GM19043 (cell line): ENCODE results near the gene SLC39A9.
A peak's percentile ranks its signal among the peaks of the same experiment; 100 is the strongest.

Experiments used
- ATAC-seq: cut with Tn5 transposase; IDR thresholded peaks from one replicate; pipeline ENCODE4 v1.9.1; 2021; ENCODE audit warnings: low read depth; ENCODE audit not compliant: unreplicated experiment

SLC39A9 gene, protein sequence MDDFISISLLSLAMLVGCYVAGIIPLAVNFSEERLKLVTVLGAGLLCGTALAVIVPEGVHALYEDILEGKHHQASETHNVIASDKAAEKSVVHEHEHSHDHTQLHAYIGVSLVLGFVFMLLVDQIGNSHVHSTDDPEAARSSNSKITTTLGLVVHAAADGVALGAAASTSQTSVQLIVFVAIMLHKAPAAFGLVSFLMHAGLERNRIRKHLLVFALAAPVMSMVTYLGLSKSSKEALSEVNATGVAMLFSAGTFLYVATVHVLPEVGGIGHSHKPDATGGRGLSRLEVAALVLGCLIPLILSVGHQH

DNA sequence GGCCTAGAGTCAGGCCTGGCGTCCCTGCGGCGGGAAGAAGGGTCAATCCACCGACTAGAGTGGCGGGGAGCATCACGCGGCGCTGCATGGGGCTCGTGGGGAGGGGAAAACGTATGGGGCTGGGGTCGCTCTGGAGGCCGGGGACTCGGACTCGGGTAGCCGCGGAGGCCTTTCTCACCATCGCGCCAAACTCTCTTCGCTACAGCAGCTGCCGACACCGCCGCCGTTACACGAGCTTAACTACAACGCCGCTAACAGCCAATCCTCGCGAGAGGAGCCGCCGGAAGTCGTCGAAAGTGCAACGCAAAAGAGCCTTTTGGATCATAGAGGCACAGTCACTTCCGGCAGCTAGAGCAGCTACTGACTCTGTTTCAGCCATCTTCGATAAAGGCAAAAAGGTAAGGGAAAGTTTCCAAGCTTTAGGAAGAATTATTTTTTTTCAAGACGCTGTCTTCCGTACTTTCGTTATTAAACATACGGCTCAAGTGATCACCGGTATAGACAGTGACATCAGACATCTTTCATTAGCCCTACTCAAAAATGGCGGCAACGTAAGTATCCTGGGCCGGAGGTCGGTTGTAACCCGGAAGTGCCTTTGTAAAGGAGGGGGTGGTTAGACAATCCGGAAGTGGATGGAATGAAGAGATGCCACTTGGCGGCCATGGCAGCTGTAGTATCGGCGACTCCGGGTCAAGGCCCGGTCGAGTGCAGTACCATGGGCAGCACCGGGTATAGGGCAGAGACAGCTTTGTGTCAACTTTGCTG lies at the start of gene SLC39A9, which contains the start of gene ERH:
Gene SLC39A9, plus strand, starts transcription at position 640 of the 765 bp plus-strand sequence. CDS start 678 bp downstream, outside the sequence.
Gene ERH, minus strand, starts transcription at position 247 of the 765 bp plus-strand sequence. Its CDS starts 66 bp downstream, at position 181.
- ATAC-seq, result peak; percentile 80

DNA sequence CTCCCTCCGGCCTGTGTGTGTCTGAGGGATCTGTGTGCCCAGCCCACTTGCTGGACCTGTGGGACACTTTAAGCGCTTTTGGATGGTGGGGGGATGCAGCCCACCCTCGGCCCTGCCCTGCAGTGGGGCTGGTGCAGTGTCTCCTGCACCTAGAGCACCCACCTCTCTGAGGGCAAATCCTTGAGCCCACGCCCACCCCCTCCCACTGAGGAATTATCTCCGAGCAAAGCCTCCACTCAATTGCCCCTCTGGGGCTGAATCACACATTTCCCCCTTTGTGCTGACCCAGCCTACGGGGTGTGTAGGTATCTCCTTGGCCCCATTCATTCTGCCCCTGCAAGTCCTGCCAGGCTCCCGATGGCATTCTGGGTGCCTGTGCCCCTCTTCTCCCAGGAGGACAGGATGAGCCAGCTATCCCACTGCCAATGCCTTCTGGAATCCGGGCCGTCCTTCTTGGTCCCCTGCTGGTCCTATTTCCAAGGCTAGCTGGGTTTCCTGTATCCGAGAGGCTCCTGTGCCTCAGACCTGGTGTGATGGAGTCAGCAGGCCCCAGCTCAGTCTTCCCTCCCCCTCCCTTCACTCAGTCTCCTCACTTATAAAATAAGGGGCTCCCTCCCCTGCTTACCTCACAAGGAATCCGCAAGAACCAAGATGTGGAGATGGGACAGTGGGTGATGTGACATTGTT lies 49.3 kb upstream of the SLC39A9 start:
- ATAC-seq, result no peak

DNA sequence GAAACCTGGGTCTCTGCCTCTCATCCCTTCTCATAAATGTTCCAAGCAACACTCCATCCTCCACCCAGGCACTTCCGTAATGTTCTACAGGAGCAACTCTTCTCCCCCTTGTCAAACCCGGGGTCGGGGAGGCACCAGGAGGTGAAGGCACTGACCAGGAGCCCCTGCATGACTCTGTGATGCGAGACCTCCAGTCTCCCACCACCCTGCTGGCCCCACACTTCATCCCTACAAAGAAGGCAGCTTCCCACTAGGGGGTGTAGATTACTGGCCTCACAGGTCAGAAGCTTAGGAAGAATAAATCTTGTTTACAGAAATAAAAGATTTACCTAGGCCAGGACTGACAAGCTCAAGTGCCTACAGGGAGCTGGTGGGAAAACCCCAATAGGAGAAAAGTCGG lies 47.6 kb upstream of the SLC39A9 start:
- ATAC-seq, result no peak

DNA sequence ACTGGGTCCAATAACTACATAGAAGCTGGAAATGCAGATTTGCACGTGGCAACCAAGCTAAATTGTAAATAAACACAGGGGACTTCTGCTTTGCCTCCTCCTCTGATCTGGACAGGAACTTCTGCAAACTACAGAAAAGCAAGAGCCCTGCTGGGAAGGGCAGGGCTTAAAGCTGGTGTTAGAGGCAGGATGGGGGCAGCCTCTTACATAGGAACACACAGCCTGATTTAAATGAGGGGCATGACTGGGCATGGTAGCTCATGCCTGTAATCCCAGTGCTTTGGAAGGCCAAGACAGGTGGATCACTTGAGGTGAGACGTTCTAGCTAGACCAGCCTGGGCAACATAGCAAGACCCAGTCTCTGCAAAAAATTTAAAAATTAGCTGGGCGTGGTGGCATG lies 47.1 kb upstream of the SLC39A9 start:
- no peak for ATAC-seq

DNA sequence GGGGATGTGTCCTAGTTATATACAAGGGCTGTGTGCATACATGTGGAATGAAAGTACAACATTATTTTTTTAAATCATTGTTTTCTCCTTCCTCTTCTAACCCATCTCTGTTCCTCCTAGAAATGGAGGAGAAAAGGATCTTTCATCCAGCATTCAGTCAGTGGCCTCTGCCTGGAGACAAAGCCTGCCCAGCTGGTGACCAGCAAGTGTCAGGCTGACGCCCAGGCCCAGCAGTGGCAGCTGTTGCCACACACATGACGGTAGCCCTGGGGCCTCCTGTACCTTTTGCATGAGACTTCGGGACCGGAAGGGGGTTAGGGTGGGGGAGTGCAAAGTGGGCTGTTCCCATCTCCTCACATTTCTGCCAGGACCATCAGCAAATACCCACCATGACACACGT lies 46.6 kb upstream of the SLC39A9 start:
- no peak for ATAC-seq

DNA sequence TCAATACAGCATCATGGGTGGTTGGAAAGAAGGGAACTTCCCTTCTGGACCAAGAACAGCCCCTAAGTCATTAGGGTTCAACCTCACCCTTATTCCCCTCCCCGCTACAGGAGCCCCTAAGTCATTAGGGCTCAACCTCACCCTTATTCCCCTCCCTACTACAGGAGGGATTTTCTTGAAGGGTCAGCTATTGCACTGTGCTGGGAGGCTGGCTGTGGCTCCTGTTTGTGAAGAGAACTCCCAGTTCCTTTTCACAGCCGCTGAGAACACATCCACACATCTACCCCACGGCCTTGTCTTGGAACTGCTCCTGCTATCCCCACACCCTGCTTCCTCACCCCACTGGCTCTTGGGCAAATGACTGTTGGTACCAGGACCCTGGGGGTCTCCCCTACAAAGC lies 45.3 kb upstream of the SLC39A9 start:
- no peak for ATAC-seq

DNA sequence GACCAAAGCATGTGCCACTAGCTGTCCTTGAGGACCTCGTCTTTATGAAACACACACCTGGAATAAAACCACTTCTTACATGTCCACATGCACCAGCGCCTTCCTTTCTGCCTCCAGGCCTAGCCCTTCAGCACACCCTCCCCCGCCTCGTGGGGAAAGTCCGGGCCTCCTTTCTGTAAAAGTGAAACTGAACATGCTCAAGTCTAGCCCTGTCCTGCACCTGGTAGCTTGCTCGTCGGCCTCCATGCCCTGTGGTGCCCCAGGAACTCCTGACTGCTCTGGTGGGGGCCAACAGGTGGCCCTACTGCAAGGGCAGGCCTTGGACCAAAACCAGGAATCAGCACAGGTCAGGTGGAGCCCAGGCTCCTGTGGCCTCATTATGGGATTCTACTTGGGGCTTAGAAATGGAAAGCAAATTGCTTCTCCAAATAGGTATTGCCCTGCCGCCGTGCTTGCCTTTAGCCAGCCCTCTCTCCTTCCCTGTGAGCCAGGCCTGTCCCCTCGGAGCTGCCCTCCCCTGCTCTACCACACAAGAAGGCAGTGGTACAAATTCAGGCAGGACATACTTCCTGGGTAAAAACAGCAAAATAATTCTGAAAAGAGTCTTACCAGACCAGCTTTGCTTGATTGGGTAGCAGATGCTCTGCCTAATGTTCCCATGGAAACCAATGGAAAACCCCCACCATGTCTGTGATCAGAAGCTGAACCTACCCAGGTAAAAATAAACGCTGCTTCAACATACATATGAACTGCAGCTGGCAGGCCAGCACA lies 43.9 kb upstream of the SLC39A9 start:
- ATAC-seq, result peak; percentile 87

DNA sequence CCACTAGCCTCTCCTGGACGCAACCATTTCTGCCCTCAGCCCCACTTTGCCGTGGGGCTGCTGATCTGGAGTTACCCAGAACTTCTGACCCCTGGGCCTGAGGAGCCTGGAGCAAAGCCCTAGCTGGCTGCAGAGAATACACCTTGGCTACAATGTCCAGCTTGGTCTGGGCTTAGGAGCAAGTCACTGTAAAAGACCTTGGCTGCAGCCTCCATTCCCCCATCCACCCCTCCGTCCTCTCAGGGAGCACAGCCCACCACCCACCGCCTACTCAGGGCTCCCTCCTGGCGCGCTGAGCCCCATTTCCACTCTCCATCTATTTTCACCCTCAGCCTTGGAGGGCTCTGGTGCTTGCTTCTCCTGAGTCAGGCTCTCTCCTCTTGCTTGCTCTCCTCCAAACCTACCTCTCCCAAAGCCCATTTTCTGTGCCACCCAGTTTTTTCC lies 43.3 kb upstream of the SLC39A9 start:
- ATAC-seq, result no peak

DNA sequence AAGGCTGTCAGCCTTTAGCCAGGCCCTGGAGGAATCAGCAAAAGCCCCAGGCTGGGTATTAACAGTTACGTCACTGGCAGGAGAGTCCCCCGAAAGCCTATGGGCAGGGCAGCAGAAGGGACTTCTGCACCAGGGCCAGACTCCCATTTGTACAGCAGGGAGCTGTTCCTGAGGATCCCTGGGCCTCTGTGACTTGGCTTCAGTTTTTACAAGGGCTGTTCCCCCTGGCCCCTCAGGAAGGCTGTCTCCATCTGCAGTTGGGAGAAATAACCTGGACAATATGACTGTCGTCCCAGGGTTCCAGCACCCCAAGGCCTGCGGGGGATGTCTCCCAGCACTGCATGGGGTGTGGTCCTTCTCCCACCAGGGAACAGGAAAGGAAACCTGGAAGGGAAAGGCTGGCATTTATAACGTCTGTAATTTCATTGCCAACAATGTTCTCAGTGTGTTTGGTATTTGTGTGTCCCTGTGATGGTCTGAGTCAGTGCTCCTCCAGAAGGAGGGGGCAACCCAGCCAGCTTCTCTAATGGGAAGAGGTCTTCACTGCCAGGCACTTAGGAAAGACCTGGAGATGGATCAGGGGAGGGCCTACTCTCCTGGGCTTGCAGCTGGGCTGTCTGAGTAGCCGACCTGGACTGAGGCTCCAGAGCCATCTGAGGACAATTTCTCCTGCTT lies 42.7 kb upstream of the SLC39A9 start:
- ATAC-seq, result no peak

DNA sequence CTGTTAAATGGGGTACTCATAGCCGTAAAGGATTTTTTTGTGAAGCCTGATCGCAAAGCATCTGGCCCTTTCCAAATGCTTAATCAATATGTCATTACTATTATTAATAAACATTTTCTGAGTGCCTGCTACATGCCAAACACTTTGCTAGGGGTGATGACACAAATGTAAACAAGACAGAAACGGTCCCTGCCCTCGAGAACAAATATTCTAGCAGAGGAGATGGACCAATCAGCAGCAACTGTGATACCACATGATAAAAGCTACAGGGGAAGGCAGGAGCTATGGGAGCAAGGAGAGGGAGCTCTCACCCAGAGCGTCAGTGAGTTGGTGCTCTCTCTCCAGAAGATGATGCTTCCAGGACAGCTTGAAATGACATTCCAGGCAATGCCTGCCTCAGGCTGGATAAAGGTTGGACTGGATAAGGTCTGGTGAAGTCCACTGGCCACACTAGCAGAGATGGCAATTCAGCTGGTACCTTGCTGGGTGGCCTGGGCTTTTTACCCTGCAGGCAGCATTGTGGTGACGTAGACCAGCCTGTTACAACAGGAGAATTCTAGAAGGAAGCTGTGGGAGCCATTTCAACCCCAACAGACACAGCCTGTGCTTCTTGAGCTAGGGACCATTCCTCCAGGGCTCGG lies 41.5 kb upstream of the SLC39A9 start:
- no peak for ATAC-seq

DNA sequence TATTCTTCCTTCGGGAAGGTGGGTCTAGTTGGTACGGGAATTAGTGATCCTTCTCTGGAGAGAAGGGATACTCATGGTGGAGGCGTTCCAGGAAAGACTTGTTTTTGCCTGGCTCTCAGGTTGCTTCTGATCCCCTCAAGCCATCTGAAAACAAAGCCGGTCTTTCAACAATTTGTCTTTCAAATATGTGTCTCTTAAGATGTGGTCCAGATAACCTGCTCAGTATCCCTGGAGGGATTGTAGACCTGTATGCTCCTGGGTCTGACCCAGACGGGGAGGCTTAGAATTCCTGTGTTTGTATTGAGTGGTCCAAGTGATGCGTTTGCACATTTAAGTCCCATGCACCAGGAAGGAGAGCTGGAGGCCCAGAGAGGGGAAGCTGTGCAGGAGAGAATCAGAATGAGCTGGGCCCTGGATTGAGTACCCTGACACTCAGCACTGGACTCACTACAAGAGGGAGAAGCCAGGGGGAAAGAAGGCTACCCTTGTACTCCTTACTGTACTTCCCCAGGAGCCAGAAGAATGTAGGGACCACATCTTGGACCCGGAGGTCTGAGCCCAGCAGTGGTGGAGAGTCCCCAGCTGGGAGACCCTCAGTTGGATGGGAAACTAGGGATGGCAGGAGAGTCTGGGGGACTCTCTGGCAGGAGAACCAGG lies 40.8 kb upstream of the SLC39A9 start:
- no peak for ATAC-seq

DNA sequence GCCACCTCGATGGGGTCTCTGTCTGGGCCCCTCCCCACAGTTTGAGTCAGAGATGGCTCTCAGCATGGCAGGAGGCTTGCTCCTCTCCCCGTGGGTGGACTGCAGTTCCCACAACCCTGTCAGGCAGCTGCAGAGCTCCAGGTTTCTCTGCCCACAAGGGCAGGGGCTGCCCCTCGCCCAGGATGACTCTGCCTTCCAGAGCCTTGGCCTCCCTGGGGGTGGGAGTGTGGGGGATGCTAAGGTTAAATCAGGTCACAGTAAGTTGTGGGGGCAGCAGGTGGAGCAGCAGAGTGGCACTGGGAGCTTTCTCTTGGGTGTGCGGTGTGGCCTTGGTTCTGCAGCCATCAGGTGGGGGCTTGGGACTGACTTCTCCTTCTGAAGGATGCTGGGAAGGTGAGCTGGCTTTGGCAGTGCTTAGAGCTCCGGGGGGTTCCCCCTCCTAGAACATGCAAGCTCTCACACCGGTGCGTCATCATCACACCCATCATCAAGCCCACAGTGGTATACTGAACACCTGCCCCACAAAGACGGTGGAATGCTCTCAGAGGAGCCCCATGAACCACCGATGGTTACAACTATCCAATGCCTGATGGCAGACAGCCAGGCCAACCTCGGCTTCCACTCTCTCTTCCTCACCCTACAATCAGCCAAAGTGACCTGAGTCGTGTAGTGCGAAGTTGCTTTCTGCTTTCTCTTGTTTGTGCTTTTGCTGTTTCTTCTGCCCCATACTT lies 40.1 kb upstream of the SLC39A9 start:
- no peak for ATAC-seq

DNA sequence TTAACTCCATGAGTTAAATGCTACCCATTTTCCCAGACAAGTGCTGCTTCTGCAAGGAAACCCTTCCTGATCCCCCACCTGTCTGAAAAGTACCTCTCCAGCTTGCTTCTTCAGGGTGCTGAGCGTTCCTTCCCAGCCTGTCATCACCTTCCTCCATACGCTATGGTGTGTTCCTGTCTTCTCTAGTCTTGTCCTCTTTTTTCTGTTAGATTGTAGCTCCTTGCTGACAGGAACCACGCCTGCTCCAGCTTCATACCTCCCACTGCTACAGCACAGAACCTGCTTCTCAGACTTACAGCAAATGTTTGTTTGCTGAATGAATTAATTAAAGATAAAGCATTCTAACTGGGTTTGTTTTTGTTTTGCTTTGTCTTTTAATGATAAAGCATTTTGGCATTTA lies 39.5 kb upstream of the SLC39A9 start:
- no peak for ATAC-seq

DNA sequence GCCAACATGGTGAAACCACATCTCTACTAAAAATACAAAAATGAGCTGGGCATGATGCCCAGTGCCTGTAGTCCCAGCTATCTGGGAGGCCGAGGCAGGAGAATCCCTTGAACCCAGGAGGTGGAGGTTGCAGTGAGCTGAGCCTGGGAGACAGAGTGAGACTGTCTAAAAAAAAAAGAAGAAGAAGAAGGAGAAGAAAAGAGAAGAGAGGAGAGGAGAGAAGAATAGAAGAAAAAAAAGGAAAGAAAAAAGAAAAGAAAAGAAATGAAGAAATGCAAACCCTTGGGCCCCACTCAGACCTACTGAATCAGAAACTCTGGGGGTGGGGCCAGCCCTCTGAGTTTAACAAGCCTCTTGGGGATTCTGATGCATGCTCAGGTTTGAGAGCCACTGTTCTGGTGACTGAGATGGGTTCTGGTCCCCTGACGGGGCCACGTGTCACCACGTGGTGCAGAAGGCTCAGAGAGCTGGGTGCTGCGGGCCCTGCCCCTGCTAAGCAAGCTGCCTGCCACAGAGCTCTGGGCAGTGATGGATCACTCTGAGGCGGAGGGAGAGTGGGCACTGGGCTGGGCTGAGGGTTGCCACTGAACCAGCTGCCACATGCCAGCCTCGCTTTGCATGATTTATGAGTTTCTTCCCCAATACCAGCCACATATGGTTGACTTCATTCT lies 37.9 kb upstream of the SLC39A9 start:
- no peak for ATAC-seq

DNA sequence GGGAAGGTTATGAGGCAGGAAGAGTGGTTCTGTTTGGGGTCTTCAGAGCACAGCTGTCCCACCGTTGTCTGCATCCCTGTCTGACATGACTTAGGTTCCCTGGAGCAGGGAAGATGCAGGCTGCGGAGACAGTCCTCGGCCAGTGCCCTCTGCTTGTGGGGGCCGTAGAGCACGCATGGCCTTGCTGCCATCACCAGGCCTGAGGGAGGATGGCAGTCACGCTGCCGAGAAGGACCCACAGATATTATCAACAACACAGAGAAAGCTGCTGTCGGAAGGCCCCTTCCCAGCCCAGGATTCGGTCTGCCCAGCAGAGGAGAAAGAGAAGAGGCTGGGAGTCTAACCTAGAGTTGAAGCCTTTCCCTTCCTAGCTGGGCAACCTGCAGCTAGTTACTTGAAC lies 35.4 kb upstream of the SLC39A9 start:
- no peak for ATAC-seq

DNA sequence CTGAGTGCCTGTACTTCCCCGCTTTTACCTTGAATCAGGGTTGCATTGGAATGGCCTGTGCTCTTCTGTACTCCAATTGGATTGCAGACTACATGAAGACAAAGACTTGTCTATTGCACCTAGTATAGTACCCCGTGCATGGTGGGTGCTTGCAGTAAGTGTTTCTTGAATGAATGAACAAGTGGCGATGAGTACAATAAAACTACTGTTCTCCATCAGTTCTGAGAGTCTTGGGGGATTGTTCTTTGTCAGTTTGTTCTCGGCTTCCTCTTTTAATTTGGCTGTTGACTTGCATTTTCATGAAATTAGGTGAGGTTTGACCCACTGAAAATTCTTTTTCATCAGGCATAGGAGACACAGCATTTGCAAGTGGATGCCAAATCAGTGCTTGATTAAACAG lies 34.5 kb upstream of the SLC39A9 start:
- ATAC-seq, result no peak

DNA sequence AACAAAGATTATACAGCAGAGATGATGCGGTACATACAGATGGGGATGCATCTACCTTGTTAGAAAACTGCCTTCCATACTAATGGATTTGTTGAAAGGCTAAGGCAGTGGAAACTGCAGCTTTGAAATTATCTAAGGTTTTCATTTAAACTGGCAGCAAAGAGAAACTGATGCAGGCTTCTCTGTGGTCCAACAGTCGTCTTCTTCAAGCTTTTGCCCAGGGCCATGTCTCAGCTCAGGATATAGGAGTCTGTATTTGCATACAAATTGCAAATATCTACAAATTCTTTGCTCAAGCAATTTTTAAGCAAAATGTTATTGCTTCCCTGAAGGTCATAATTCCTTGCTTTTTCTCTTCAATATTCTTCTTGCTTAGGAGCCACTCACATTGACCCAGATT lies 34.1 kb upstream of the SLC39A9 start:
- no peak for ATAC-seq

DNA sequence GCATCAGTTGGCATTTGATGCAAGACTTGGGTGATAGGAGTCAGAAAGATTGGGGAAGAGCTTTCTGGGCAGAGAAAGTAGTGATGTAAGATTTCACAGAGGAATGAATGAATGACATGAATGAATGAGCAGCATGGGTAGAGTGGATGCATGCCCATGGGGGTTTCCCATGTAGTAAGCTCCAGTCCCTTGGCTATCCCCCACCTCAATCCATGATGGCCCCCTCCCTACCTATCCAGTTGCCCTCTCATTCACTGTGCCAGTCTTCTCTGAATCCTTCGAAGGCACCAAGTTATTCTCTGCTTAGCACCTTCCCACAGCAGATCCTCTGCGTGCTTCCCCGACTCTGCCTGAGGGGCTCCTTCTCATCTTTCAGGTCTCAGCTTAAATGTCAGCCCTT lies 32.4 kb upstream of the SLC39A9 start:
- no peak for ATAC-seq
